Ovary (tissue), 3 donors: ENCODE results near the gene RHO.

Experiments used
- CTCF ChIP-seq, 3 donors: fragments of 450-650 bp in 2 of 3; fragments of 200-600 bp in 1 of 3; IDR thresholded peaks; one replicate each; pipeline versions ENCODE4 v1.5.1 to v1.8.0; 2016 to 2022; ENCODE audit warnings: antibody characterized with exemption in 3 of 3, mild to moderate bottlenecking in 1 of 3
- EP300 ChIP-seq: sonication (generic); formaldehyde crosslinking; IDR thresholded peaks from one replicate; pipeline ENCODE4 v1.6.1; 2017; ENCODE audit warnings: antibody characterized with exemption
- POLR2A ChIP-seq: fragments of 450-650 bp; IDR thresholded peaks from one replicate; pipeline ENCODE4 v1.6.1; 2017; ENCODE audit warnings: antibody characterized with exemption, mild to moderate bottlenecking, moderate library complexity
- donor health status: DM: no; HTN: no; CAD: no.

- no peak for TF ChIP-seq CTCF (IDR thresholded peaks at IDR 0.05)
- no peak for TF ChIP-seq POLR2A
- no peak for TF ChIP-seq EP300
Observed at GRCh38 chr3:129560911-129561594, 32.6 kb downstream of the RHO start.
